ENCODE results near the gene PTGER1.

PTGER1 gene

GRCh38 chr19:14516746-14517438, 41.7 kb upstream of the PTGER1 start:
- H3K27ac ChIP-seq (replicated peaks): no peak overlapping the region
- TF ChIP-seq, protein P1, sequence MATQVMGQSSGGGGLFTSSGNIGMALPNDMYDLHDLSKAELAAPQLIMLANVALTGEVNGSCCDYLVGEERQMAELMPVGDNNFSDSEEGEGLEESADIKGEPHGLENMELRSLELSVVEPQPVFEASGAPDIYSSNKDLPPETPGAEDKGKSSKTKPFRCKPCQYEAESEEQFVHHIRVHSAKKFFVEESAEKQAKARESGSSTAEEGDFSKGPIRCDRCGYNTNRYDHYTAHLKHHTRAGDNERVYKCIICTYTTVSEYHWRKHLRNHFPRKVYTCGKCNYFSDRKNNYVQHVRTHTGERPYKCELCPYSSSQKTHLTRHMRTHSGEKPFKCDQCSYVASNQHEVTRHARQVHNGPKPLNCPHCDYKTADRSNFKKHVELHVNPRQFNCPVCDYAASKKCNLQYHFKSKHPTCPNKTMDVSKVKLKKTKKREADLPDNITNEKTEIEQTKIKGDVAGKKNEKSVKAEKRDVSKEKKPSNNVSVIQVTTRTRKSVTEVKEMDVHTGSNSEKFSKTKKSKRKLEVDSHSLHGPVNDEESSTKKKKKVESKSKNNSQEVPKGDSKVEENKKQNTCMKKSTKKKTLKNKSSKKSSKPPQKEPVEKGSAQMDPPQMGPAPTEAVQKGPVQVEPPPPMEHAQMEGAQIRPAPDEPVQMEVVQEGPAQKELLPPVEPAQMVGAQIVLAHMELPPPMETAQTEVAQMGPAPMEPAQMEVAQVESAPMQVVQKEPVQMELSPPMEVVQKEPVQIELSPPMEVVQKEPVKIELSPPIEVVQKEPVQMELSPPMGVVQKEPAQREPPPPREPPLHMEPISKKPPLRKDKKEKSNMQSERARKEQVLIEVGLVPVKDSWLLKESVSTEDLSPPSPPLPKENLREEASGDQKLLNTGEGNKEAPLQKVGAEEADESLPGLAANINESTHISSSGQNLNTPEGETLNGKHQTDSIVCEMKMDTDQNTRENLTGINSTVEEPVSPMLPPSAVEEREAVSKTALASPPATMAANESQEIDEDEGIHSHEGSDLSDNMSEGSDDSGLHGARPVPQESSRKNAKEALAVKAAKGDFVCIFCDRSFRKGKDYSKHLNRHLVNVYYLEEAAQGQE (IDR thresholded peaks at IDR 0.05; ENCODE audit: insufficient replicate concordance, low read depth): no peak
- TF ChIP-seq SPI1 (IDR thresholded peaks at IDR 0.05; ENCODE audit: borderline replicate concordance, low read depth) (no peak), GABPA (IDR thresholded peaks at IDR 0.05; ENCODE audit: low read depth) (no peak), POLR2AphosphoS5 (IDR thresholded peaks at IDR 0.05; ENCODE audit: low read depth) (no peak)
- no peak for DNase-seq (ENCODE audit: low read depth in 1 of 2, low spot score in 1 of 2)

GRCh38 chr19:14516048-14516534, 40.9 kb upstream of the PTGER1 start:
- TF ChIP-seq CTCF (IDR thresholded peaks at IDR 0.05; ENCODE audit: insufficient read depth, low read length) (no peak), SPI1 (IDR thresholded peaks at IDR 0.05; ENCODE audit: borderline replicate concordance, low read depth) (no peak), GABPA (IDR thresholded peaks at IDR 0.05; ENCODE audit: low read depth) (no peak), POLR2AphosphoS5 (IDR thresholded peaks at IDR 0.05; ENCODE audit: low read depth) (no peak)
- TF ChIP-seq, protein P1 (IDR thresholded peaks at IDR 0.05; ENCODE audit: insufficient replicate concordance, low read depth): no peak
- H3K27ac ChIP-seq (replicated peaks): no peak overlapping the region
- peak overlapping the region; percentile 78; the same call in 1 of the 2 replicates for H3K4me3 ChIP-seq (replicated peaks; ENCODE audit: insufficient read depth, low read length)

More at GRCh38 chr19:14516746-14517438, 41.7 kb upstream of the PTGER1 start:
- Histone ChIP-seq H3K27me3 (ENCODE audit: insufficient read depth, poor library complexity, severe bottlenecking) (no peaks in the 10 kb centered on the region), H3K4me3 (replicated peaks; ENCODE audit: insufficient read depth, low read length) (peak overlapping the region; percentile 78)

GRCh38 chr19:14515501-14516047, 40.4 kb upstream of the PTGER1 start:
- H3K27ac ChIP-seq (replicated peaks): no peak overlapping the region
- no peaks in the 10 kb centered on the region for H3K27me3 ChIP-seq (ENCODE audit: insufficient read depth, poor library complexity, severe bottlenecking)
- H3K4me3 ChIP-seq (replicated peaks; ENCODE audit: insufficient read depth, low read length): no peak overlapping the region
- DNase-seq (ENCODE audit: low read depth in 1 of 2, low spot score in 1 of 2): no peak
- no peak for TF ChIP-seq SPI1 (IDR thresholded peaks at IDR 0.05; ENCODE audit: borderline replicate concordance, low read depth)
- TF ChIP-seq CTCF (IDR thresholded peaks at IDR 0.05; ENCODE audit: insufficient read depth, low read length): no peak
- TF ChIP-seq GABPA (IDR thresholded peaks at IDR 0.05; ENCODE audit: low read depth): no peak
- TF ChIP-seq, protein P1 (IDR thresholded peaks at IDR 0.05; ENCODE audit: insufficient replicate concordance, low read depth): no peak
- no peak for TF ChIP-seq POLR2AphosphoS5 (IDR thresholded peaks at IDR 0.05; ENCODE audit: low read depth)

More at GRCh38 chr19:14516048-14516534, 40.9 kb upstream of the PTGER1 start:
- H3K27me3 ChIP-seq (ENCODE audit: insufficient read depth, poor library complexity, severe bottlenecking): no peaks in the 10 kb centered on the region
- DNase-seq (ENCODE audit: low read depth in 1 of 2, low spot score in 1 of 2): no peak
